ENCODE data around the gene ELMO1. TPM values are rescaled to one million over a fixed set of nuclear protein-coding genes. Genes with fewer than 3 reads are reported as not detected.

The ELMO1 gene
- polyA plus RNA-seq, 1 experiment = not detected

DNA sequence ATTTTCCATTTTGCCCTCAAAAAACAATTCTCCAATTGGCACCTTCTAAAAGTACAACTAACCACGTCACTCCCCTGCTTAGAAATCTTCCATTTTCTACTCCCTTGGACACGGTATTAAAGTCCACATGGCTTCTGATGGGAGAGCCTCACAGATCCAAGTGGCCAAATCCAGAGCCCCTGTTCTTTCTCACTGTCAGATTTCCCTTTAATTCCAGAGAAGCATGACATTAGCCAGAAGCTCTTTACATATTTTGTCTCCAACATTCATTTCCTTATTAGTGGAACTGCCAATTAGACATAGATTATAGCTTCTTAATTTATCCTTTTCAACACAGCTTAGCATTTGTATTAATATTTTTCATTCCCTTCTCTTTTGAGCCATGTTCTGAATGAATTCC lies 118.7 kb downstream of the ELMO1 start:
- ChIA-PET CTCF (no interaction called here), POLR2A (no interaction called here)
- TF ChIP-seq, protein P1, sequence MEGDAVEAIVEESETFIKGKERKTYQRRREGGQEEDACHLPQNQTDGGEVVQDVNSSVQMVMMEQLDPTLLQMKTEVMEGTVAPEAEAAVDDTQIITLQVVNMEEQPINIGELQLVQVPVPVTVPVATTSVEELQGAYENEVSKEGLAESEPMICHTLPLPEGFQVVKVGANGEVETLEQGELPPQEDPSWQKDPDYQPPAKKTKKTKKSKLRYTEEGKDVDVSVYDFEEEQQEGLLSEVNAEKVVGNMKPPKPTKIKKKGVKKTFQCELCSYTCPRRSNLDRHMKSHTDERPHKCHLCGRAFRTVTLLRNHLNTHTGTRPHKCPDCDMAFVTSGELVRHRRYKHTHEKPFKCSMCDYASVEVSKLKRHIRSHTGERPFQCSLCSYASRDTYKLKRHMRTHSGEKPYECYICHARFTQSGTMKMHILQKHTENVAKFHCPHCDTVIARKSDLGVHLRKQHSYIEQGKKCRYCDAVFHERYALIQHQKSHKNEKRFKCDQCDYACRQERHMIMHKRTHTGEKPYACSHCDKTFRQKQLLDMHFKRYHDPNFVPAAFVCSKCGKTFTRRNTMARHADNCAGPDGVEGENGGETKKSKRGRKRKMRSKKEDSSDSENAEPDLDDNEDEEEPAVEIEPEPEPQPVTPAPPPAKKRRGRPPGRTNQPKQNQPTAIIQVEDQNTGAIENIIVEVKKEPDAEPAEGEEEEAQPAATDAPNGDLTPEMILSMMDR (IDR thresholded peaks at IDR 0.05; ENCODE audit: insufficient read depth, low read depth, low read length) = no peak
- Histone ChIP-seq H3K27me3 (ENCODE audit: control insufficient read depth, insufficient read depth, low read length) (no peaks in the 10 kb centered on the region), H3K4me3 (ENCODE audit: low read depth, low read length) (no peak overlapping the region), H3K36me3 (ENCODE audit: control insufficient read depth, insufficient read depth, low read length) (no peaks in the 10 kb centered on the region)
- DNase-seq (ENCODE audit: low read depth) = no peak

DNA sequence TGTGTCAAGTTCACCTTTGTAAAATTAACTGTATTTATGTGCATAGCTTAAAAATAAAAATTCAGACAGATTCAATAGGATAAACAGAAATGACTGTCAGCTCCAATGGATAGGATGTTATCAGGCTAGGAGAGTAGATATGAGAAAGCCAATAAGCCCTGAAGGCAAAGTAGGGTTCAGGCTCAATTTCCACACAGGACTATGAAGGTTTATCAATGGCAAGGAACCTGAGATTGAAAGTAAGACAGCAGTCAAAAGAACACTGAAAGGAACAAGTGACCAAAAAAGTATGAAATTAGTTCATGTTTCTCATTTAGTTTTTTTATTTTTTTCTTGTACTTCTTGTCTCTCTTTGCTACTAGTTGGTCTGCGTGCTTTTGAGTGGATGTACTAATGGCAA lies 121.4 kb downstream of the ELMO1 start:
- no peak for DNase-seq (ENCODE audit: low read depth)
- TF ChIP-seq, protein P1 (IDR thresholded peaks at IDR 0.05; ENCODE audit: insufficient read depth, low read depth, low read length) = no peak
- POLR2A ChIA-PET = no interaction called here

DNA sequence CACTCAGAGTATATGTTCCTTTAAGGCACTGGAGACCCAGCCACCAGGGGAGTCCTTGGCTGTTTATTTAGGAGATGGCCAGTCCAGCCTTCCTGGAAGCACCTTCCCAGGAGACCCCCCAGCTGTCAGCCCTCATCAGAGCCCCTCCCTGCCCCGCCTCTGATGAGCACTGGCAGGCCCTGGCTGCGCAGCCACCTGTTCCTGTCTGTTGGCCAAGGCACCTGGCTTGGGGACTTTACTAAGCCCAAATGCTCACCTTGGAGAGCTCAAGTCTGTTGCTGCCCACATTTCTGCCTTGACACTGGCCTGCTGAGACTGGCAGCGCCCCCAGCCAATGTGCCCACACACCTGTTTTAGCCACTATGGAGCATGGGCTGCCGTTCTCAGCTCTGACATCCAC lies 124.7 kb downstream of the ELMO1 start:
- H3K36me3 ChIP-seq (ENCODE audit: control insufficient read depth, insufficient read depth, low read length) = no peaks in the 10 kb centered on the region
- POLR2A ChIA-PET = no interaction called here
- no peaks in the 10 kb centered on the region for H3K27me3 ChIP-seq (ENCODE audit: control insufficient read depth, insufficient read depth, low read length)
- no peak for DNase-seq (ENCODE audit: low read depth)
- H3K4me3 ChIP-seq (ENCODE audit: low read depth, low read length) = no peak overlapping the region
- CTCF ChIA-PET = no interaction called here
- TF ChIP-seq, protein P1 (IDR thresholded peaks at IDR 0.05; ENCODE audit: insufficient read depth, low read depth, low read length) = no peak

More for the DNA sequence above, 121.4 kb downstream of the ELMO1 start:
- Histone ChIP-seq H3K4me3 (ENCODE audit: low read depth, low read length) (no peak overlapping the region), H3K36me3 (ENCODE audit: control insufficient read depth, insufficient read depth, low read length) (no peaks in the 10 kb centered on the region), H3K27me3 (ENCODE audit: control insufficient read depth, insufficient read depth, low read length) (no peaks in the 10 kb centered on the region)
- CTCF ChIA-PET = no interaction called here

DNA sequence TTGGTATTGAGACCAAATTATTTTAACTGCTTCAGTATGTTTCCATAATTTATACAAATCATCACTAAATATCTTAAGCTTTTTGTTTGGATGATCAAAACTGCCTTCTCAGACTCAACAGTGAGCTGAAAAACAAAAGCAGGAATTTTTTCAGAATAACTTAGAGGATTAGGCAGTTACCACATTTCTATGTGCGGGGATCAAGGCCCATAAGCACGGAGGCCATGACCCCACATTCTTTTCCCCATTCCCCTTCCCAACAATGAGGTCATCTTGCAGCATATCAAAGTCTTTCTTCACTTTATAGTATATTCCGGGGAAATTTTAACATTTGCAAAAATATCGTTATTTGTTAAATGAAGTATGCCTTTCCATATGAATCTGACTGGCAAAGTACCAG lies 125.8 kb downstream of the ELMO1 start:
- POLR2A ChIA-PET = no interaction called here
- TF ChIP-seq, protein P1 (IDR thresholded peaks at IDR 0.05; ENCODE audit: insufficient read depth, low read depth, low read length) = no peak
- DNase-seq (ENCODE audit: low read depth) = no peak
- CTCF ChIA-PET = no interaction called here
- Histone ChIP-seq H3K4me3 (ENCODE audit: low read depth, low read length) (no peak overlapping the region), H3K27me3 (ENCODE audit: control insufficient read depth, insufficient read depth, low read length) (no peaks in the 10 kb centered on the region), H3K36me3 (ENCODE audit: control insufficient read depth, insufficient read depth, low read length) (no peaks in the 10 kb centered on the region)

DNA sequence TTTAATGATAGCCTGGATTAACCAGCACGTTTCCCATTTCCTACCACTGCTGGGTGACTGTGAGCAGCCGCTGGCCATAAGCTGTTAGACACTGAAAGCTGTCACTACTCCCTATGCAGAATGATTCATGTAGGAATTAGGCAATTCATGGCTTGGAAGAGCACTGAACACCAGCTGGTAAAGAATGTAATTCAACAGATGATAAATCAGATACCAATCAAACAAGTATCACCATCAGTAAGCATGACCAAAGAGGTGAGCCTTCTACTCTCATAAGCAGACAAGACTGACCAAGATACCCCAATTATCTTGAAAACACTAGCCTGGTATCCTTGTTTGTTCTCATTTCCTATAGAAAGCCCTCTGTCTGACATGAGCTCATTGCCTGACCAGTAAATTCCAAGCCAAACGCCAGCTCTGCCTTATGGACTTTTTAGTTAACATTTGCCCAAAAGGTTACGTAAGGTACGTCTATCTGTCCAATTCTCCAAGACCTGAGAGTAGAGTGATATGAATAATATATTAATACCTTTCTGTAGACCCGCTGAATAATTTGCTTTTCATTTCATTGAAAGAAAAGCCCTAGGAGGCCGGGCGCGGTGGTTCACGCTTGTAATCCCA lies 127.7 kb downstream of the ELMO1 start:
- no peak overlapping the region for H3K4me3 ChIP-seq (ENCODE audit: low read depth, low read length)
- ChIA-PET CTCF (interaction anchor here (0.6 kb wide), 1 partner anchor 13 kb away, joined by 4 read pairs; no protein-coding TSS in a partner anchor), POLR2A (no interaction called here)
- TF ChIP-seq, protein P1 (IDR thresholded peaks at IDR 0.05; ENCODE audit: insufficient read depth, low read depth, low read length) = no peak
- no peaks in the 10 kb centered on the region for H3K36me3 ChIP-seq (ENCODE audit: control insufficient read depth, insufficient read depth, low read length)
- DNase-seq (ENCODE audit: low read depth) = no peak
- H3K27me3 ChIP-seq (ENCODE audit: control insufficient read depth, insufficient read depth, low read length) = no peaks in the 10 kb centered on the region

All from BJ (cell line).